NCI-H146 treated with DMSO at 0.1 percent for 48 hours (cell line): Measurements from ENCODE around the gene DGCR2.
"Not testable (repeated sequence)": the region's sequence is repeated elsewhere in the genome, so short reads cannot be mapped to it uniquely, and the experiment has no call there.

ENCODE experiments used
- DNase-seq: peaks from one replicate; lab custom pipeline; 2025; ENCODE audit not compliant: unreplicated experiment; lab: John Stamatoyannopoulos, UW

Gene DGCR2

GRCh38 chr22:19061471-19062138 lies 60.6 kb downstream of the DGCR2 start:
- DNase-seq = no peak

- DNase-seq = no peak
These were observed 61.7 kb downstream of the DGCR2 start for GRCh38 chr22:19060356-19061009.

DNA sequence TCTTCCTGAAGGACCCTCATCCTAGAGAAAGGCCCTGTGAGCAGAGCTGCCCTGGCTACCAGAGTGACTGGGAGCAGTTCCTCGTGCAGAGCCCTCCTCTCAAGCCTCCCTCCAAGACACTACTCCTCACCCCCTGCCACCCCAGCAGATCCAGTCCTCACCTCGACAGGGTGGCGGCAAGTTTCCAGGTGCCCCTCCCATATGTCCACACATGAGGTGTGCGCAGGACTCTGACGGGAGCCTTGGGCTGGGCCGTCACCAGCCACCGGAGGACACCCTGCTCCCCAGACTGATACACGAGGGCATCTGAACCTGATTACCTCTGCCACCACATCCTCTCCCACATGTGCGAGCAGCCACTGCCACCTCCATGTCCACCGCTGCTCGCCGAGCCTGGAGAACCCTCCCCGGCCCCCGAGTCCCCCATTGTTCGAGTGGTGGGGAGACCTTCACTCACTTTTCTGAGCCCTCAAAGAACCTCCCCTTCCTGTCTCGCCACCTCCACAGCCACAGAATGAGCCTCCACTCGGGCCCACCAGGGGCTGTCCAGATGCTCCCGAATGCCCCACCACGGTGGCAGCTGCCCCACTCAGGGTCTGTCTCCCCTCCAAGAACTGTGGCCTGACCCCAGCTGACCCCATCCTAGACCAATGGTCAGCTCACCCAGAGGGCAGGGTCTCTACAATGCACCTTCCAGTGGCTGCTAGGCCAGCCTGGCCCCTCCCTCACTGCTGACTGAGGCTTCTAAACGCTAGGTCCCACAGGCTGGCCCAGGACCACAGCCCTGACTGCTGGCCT lies 62.5 kb downstream of the DGCR2 start:
- DNase-seq = no peak

GRCh38 chr22:19058713-19059451 lies 63.3 kb downstream of the DGCR2 start:
- no peak for DNase-seq

GRCh38 chr22:19057999-19058491 lies 64.2 kb downstream of the DGCR2 start:
- no peak for DNase-seq

DNA sequence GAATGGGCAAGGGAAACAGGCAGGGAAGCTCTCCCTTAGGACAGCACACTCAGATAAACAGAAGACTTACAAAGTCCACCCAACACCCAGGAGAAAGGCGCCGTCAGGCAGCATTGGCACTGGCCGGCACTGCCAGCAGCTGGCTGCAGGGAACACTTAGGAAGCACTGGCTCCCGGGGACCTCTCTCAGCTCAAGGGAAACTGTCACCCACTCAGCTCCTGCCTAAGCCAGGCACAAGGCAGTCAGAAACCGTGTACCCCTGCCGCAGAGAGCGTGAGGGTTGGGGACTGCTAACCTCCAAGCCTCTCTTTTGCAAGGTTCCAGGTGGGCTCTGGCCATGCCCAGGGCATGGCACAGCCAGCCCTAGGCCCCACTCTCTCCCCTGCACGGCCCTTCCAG lies 64.7 kb downstream of the DGCR2 start:
- DNase-seq = no peak

DNA sequence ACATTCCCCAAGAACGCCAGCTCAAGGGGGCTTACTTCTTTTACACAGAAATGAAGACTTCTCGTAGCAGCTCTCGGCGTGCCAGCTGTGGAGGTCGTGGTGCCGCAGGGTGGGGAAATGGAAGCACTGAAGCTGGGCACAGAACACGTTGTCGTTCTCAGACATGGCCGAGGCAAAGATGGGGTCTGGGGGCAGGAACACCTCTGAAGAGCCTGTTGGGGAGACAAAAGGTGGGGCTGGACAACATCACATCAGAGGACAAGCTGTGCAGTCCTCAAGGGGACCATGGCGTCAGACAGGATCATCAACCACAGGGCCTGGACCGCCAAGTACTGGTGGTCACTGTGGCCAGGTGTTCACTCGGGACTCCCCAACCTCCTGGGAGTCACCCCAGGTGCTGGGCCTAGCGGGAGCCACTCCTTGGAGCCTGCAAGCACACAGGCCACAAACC lies 65.2 kb downstream of the DGCR2 start:
- no peak for DNase-seq

- no peak for DNase-seq
These were observed 66.4 kb downstream of the DGCR2 start for GRCh38 chr22:19055801-19056200.

DNA sequence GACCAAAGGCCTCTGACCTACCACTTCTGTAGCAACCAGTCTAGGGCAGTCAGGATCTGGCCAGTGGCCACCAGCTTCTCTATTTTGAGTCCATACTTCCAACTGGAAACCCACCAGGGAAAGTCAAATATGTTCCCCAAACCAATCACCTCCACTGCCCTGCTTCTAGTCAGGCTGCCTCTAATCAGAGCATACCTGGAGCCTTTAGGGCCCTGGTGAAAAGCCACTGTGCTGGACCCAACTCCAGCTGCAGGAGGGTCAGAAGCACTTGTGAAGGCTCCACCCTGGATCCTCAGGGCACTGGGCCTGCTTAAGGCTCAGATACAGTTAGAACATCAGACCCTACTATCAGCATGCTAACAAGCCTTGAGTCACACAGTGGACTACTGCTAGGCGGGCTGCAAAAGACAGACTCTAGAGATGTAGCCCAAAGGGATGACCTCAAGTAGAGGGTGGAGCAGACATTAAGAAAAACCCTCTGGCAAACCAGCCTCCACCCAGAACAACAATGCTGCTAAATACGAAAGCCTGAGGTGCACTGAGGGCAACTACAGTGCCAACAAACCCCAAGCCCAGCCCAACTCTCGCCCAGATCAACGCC lies 69.2 kb downstream of the DGCR2 start:
- DNase-seq = no peak

GRCh38 chr22:19051381-19052072 lies 70.7 kb downstream of the DGCR2 start:
- no peak for DNase-seq

GRCh38 chr22:19050847-19051246 lies 71.4 kb downstream of the DGCR2 start:
- not testable (repeated sequence) for DNase-seq

- DNase-seq = no peak
These were observed 72.1 kb downstream of the DGCR2 start for GRCh38 chr22:19050117-19050516.

DNA sequence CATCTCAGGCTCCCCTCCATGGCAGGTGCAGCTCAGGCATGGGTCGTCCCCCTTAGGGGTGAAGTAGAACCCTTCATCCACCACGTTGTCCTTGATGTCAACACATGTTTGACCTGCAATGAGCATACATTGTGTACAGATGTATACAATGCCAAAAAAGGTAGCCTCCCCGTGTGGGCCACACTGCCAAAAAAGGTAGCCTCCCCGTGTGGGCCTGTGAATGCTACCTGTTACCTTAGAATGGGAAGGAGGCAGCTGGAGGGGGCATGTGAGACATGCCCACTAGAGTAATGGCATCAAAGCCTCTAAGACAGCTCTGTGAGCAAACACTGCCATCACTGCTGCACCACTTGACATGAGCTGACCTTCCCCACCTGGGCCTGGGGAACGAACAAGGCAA lies 73.7 kb downstream of the DGCR2 start:
- no peak for DNase-seq

DNA sequence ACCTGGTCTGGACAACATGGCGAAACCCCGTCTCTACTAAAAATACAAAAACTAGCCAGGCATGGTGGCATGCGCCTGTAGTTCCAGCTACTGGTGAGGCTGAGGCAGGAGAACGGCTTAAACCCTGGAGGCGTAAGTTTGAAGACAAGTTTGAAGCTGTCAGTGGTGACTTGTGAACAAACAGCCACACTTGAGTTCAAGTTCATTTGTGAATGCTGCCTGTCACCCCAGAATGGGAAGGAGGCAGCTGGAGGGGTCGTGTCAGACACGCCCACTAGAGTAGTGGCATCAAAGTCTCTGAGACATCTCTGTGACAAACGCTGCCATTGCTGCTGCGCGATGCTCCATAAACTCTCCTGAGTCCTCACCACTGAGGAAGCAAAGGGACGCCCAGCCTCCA lies 74.2 kb downstream of the DGCR2 start:
- no peak for DNase-seq

DNA sequence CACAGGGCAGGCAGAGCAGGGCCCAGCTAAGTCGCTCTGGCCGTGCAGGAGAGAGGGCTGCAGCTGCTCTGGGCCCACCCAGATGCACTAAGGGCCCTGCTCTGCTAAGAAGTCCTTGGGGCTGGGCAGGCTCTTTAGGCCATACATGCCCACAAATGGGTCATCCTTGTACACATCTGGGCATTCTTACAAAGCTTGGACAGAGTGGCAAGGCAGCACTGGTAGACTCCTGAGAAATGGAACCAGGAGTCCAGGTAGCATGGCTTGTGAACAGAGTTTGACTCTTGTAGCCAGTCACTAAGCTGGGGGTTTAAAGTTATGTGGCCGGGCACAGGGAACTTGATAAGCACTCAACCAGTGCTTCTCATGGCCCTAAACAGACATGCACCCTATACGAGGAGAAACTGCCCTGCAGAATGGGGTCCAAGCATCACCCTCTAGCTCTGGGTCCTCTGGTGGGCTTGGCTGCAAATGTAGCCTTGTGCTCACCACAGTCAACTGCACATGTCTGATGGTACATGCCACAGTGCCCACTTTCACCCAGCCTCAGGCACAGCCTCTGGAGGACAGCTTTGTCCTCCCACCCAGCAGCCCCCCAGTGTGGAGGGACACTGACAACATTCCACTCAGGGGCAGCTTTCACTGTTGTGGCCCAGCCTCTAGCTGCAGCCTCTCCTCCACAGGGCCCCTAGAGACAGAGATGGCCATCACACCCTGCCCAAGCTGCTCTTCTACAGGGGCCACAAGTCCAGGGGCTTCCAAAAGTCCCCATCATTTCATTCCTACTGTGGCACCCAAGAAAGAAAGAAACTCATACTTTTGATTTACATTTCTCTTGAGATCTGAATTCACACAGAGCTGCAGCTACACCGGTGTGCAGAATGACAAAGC lies 75.2 kb downstream of the DGCR2 start:
- DNase-seq = no peak

GRCh38 chr22:19046287-19046686 lies 75.9 kb downstream of the DGCR2 start:
- DNase-seq = no peak

DNA sequence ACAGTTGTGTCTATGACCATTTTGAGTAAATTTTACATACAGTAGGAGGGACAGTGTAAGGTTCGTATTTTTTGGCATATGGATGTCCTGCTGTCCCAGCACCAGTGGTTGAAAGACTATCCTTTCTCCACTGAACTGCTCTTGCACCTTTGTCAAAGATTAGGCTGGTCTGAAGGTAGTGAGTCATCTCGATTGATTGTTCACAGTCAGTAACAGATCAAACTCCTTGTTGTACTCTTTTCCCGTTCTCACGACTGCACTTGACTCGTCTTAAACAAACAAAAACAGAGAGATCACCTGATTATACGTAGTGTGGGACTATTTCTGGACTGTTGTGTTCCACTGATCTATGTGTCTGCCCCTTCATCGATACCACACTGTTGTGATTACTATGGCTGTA lies 77.1 kb downstream of the DGCR2 start:
- DNase-seq = no peak

GRCh38 chr22:19044381-19044780 lies 77.8 kb downstream of the DGCR2 start:
- no peak for DNase-seq
